ENCODE measurements around the gene CDCA4.
"Not testable (repeated sequence)": the region's sequence is repeated elsewhere in the genome, so short reads cannot be mapped to it uniquely, and the experiment has no call there.

Gene CDCA4

DNA sequence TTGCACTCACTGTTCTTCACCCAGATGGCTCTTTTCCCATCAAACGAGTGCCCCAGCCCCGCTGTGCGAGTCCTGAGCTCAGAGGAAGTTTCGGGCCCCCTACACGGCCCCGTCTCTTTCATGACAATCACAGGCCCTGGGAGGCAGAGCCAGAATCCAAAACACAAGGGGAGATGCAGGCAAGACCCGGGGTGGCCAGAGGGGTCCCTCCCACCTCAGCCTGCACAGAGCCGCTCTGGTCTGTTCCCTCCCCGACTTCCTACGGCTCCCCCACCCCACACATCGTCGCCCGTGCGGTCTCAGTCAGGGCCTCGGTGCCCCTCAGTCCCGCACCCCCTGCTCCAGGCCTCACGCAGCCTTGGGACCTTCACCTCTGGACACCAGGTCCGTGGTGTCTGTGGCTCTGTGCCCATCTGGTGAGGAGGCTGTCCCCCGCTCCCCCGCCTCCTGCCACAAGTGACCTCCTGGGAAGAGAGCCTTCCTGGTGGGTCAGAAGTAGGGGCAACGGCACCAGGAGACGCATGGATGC, 35.5 kb upstream of the CDCA4 start:
- DNase-seq: peak; percentile 25

DNA sequence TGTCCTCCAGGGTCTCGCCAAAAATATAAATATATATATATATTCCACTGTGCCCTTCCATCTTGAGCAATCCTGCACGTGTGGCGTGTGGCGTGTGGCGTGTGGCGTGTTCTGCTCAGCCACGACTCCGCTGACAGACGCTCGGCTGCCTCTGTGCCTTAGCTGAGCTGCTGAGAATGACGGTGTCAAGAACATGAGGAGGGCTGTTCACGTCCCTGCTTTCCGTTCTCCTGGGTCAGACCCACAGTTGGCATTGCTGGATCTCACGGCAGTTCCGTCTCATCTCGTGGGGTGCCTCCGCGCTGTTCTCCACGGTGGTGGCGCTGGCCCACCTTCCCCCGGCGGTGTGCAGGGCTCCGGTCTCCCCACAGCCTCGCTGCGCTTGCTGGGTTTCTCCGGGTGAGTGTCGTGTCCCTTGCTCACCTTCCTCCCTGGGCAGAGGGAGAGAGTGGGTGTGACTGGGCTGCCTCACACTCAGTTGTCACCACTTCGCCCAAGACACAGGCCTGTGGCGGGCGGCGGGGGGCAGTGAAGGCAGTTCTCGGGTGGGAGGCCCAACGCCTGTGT, 34.9 kb upstream of the CDCA4 start:
- DNase-seq: no peak

DNA sequence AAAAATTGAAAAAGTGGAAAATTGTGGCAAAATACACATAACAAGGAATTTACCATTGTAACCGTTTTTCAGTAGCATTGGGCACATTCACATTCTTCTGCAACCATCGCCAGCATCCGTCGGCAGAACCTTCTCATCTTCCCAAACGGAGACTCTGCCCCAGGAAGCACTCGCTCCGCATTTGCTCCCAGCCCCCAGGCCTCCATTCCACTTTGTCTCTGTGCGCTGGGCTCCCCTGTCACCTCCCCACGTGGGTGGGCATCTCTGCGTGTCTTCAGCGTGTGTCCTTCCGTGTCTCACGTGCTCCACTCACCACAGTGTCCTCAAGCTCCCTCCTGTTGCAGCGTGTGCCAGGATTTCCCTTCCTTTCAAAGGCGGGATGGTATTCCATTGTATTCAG, 34.5 kb upstream of the CDCA4 start:
- no peak for DNase-seq

DNA sequence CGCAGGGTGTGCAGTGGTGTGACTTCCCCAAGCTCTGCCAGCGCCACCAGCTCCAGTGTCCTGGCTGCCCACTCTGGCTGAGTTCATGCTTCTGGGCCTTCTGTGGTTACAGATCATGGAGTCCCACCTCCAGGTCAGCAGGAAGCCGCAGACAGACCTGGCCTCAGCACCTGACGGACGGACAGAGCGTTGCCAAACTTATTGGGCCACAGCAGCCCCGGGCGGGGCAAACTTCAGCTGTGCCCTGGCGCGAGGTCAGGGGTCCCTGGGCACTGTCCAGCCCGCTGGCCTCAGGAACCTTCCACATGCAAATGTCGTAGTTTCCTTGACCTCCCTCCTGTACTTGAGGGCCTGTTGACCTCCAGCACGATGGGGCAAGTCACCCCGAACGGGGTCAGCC, 33.1 kb upstream of the CDCA4 start:
- no peak for DNase-seq

DNA sequence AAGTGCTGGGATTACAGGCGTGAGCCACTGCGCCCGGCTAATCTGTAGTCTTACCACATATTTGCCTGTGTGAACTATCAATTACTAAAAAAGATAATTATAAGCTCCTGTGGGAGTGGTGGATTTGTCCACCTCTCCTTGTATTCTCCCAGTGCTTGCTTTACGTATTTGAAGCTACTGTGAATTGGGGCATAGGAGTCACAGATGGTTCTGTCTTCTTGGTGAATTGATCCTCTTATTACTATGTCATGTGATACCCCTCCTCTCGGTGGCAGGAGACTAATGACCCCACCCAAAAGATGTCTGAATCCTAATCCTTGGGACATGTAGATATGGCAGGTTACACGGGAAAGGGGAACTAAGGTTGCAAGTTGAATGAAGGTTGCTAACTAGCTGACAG, 32.5 kb upstream of the CDCA4 start:
- DNase-seq: no peak

DNA sequence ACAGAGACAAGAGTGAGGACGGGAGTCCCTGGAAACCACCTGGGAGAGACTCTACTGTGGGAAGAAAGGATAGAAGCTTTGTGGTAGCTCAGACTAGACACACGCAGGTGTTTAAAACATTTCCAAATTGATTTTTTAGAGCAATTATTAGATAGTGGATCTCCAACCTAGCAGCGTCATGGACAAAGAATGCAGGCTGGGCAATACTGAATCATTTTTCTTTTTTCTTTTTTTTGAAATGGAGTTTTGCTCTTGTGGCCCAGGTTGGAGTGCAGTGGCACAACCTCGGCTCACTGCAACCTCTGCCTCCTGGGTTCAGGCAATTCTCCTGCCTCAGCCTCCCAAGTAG, 31.2 kb upstream of the CDCA4 start:
- no peak for DNase-seq

DNA sequence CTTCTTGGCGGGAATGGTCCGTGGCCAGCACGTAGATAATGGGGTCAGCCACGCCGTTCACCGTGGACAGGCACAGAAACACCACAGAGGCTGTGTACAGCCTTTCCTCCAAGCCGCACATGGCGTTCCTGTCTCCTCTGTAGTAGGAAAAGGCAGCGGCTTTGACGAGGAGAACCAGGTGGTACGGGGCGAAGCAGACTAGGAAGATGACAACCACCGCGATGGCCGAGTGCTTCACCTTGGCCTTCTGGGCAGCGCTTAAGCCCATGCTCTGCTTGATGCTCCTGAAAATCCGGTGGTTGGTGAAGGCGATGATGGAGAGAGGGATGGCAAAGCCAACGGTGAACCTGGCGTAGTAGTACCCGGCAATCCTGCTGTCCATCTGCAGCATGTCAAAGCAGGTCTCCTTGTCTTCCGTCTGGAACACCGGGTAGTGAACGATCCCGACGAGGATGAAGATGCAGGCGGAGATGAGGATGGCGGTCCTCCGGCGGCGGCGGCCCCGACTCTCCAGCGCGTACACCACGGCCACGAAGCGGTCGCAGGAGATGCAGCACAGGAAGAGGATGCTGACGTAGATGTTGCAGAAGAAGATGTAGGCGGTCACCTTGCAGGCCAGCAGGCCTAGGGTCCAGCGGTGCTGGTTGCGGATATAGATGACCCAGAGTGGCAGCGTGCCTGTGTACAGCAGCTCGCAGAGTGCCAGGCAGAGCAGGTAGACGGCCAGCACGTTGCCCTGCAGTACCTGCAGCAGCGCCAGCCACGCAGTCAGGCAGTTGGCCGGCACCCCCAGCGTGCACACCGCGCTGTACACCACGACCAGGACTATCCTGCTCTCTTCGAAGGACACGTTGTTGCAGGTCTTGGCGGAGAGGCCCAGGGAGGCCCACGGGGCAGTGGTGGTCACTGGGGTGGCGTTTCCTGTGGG, 30.6 kb upstream of the CDCA4 start:
- DNase-seq: peak; percentile 17

DNA sequence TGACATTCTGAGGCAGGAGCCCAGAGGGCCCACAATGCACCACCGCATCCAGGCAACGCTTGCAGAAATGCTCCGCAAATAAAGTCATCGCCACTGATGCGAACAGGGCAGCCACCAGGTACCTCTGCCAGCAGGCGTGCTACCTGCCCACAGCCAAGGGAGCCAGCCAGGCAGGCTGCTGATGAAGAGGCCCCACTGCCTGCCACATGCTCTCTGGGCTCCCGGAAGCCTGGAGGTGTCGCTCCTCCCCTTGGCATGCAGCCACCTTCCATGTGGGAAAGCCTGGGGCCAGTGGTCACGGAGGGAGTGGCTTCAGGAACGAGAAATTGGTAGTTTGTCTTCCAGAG, 29.6 kb upstream of the CDCA4 start:
- DNase-seq: peak; percentile 76

DNA sequence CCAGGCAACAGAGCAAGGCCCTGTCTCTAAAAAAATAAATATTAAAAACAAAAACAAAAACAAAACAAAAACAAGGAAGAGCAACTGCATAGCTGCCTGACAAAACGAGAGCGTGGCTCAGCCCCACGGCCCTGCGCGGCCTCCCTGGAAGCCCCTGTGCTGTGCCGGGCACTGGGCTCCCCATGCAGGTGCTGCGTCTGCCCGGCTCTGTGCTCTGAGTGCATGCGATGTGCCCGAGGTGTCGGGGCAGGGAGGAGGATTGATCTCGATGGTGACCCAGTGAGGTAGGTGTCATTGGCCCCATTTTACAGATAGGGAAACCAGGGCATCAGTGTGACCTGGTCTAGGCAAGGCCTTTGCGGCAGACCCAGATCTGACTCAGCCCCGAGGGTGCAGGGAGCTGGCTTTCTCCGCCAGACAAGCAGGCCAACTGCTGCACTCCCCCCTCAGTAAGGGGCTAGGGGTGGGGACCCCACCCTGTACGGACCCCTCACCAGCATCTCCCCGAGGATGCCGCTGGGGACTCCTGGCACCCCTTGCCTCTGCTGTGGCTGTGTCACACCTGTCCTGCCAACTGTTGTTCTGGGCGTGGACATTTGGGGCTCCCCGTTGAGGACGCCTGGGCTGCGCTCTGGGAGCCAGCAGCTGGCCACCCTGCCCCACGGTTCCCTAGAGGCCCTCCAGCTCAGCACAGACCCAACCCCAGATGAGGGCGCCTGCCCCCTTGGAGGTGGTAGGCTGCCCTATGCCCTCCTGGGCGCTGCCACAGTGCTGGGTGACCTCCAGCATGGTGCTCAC, 29.1 kb upstream of the CDCA4 start:
- peak; percentile 21 for DNase-seq

DNA sequence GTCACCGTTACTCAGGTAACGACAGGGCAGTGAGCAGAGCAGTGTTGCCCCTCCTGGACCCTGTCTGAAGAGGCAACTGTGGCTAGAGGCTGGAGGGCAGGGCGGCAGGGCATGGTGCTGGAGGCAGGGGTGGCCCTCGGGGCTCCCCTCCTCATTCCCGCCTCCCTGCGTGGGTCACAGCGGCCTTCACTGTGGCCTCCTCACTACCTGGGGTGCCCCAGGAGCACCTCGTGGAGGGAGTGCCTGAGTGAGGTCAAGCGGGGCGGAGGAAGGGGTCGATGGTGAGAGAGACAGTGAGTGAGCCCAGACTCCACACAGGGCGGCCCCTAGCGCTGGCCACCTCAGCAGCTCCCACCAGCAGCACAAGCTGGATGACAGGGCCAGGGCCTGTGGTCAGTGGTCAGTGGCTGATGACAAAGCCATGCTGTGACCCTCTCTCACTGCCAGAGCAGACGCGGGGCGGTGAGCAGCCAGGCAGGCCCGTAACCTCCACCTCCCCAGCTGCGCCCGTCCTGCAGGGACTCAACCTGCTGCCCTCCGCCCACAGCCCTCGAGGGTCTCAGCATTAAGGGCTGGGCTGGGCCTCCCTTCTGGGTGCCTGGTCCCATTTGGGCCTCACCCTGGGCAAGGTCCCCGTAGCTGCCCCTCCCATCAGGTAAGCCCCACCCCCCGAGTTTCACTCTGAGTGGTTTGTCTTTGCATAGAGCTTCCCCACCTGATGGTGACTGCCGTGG, 26.6 kb upstream of the CDCA4 start:
- DNase-seq: peak; percentile 32

DNA sequence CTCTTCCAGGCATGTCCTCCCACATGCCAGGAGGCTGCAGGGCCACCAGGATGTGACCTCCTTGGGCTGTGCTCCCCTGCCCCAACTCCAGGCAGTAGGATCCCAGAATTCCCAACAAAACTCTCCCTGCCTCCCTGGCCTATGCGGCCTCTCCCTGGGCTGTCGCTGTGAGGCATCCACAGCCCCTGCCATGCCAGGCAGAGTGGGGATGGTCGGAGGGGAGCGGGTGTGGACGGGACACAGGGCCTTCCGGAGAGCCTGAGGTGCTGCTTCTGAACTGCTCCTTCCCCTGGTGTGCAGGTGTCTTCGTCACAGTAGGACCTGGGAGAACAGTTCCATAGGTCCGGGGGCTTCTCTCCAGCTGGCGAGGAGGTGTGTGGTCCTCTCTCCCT, 26.0 kb upstream of the CDCA4 start:
- peak; percentile 13 for DNase-seq

DNA sequence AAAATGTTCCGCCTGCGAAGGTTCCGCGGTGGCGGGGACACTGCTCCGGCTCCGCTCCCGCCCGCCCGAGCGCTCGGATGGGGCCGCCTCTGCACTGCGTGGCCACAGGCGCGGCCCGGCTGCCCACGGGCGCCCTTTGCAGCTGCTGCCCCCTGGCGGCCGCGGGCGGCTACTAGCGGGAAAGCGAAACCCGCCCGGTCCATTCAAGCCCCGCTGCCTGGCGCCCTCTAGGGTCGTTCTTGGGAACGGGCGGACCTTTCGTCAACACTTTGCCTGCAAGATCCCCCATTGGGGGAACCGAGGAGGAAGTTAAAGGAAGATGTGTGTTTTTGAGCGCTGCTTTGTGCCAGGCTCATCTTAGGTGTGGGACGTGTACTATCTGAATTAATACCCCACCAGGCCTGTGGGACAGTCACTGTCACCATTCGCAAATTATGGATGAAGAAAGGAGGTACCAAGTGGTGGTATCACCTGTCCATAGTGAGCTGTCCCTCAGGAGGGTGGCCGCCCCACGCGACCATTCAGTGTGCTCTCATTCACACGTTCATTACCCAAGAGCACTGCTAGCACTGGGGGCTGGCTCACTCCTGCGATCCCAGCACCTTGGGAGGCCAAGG, 24.9 kb upstream of the CDCA4 start:
- DNase-seq: peak; percentile 91

DNA sequence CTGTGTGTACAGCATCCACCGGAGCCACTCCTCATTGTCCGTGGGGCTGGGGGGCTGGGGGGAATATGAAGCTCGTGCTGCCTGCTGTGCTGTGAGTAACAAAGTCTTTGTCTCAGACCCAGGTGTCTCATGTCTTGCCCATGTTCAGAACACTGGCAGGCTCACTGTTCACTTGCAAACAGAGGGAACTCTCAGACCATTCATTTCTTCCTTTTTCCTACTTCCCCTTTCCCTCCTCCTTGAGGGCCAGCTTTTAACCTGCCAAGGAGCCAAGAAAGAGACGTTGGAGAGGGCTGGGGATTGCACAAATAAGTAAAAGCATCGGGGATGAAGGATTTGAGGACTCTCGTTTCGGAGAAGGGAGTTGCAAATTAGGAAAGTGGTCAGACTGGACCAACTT, 22.8 kb upstream of the CDCA4 start:
- peak; percentile 0 for DNase-seq

DNA sequence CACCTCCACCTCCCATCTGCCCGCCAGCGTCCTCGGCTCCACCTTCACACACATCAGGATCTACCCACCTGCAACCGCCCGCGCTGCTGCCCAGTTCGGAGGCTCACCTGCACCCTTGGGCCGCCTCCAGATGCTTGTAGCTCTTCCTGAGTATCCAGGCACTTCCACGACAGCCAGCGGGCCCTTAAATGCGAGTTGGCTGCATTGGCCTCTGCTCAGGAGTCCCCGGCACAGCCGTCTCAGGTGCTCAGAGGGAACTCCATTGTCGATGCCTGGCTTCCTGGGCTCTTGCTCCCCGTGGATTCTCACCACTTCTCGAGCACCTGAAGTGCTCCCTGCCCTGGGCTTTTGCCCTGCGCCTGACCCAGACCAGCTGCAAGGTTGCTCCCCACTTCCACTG, 21.9 kb upstream of the CDCA4 start:
- peak; percentile 12 for DNase-seq

DNA sequence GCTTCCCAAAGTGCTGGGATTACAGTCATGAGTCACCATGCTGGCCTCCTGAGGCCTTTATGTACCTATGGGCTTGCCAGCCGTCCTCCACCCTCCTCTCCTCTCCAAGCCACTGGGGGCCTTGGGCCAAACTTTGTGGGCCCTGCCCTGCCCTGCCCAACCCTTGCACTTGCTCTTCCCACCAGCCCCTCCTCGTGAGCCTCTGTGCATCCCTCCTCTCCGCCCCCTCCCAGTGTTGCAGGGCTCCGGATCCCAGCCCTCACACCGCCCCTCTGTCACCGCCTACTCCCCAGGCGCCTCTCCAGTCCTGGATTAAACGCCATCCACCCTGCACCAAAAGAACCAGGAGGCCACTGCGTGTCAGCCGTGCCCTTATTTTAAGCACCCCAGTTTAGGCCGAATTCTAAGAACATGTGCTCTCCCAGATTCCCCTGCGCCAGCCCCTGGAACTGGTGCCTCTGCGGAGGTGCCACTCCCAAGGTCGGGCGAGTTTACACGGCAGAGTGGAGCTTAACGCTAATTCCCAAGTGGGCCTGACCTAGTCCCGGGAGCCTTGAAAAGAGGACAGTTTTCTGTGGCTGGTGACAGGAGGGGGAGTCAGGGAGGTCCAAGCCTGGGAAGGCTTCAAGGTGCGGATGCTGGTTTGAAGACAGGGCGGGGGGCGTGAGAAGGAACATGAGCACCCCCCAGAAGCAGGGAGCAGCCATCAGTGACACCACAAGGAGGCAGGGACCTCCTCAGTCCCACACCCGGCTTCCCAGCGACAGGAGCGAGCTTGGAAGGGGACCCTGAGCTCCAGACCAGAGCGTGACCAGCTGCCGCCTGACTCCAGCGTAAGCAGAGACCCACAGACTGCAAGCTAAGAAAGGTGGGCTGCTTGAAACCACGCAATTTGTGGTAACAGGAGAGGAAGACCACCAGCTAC, 21.2 kb upstream of the CDCA4 start:
- peak; percentile 32 for DNase-seq

DNA sequence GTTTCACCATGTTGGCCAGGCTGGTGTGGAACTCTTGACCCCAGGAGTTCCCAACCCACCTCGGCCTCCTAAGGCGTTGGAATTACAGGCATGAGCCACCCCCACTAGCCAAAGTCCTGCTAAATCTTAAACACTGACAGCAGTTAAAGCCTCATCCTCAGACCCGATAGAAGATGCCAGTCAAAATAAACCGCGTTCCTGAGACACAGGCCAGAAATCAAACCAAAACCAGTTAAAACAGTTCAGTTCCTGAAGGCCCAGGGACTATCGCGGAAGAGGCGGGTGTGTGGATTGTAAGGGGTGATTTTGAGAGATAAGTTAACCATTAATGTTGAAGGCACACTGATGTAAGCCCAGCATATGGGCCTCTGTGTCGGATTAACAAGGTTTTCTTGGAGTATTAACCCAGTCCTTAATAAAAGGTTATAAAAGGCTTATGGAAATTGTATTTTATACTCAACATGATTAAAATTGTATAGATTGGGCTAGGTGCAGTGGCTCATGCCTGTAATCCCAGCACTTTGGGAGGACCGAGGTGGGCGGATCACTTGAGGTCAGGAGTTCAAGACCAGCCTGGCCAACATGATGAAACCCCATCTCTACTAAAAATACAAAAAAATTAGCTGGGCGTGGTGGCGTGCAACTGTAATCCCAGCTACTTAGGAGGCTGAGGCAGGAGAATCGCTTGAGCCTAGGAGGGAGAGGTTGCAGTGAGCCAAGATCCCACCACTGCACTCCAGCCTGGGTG, 18.7 kb upstream of the CDCA4 start:
- DNase-seq: peak; percentile 20

DNA sequence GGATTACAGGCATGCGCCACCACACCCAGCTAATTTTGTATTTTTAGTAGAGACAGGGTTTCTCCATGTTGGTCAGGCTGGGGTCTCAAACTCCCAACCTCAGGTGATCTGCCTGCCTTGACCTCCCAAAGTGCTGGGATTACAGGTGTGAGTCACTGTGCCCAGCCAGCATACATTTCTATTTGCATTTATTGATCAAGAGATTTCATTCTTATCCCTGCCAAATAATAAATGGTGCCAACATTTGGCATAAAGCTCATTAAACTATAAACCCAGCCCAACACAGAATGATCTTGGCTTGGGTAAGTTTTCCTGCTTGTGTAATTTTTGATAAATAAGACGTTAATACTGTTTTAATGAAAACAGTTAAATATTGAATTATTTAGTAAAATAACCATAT, 14.7 kb upstream of the CDCA4 start:
- not testable (repeated sequence) for DNase-seq

DNA sequence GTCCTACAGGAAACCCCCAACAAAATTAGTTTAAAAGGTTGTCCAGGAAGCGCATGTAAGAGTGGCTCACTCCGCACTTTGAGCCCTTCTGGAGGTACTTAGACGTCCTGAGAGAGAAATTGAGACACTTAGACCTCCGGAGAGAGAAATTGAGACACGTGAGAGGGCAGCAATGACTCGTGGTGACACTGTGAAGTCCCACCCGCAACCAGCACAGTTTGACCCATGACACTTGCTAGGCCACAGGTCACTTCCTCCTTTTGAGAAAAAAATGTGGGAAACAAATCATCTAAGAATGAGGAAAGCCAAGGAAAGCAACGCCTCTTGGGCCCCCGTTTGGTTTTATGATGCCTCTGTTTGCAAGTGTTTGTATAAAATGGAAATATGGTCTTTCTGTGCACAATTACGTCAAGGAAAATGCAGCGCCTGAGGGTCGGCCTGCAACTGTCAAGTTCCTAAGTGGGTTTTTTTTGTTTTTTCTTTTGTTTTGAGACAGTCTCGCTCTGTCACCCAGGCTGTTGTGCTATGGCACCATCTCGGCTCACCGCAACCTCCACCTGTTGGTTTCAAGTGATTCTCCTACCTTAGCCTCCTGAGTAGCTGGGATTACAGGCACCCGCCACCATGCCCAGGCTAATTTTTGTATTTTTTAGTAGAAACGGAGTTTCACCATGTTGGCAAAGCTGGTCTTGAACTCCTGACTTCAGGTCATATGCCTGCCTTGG, 13.6 kb upstream of the CDCA4 start:
- peak; percentile 8 for DNase-seq

DNA sequence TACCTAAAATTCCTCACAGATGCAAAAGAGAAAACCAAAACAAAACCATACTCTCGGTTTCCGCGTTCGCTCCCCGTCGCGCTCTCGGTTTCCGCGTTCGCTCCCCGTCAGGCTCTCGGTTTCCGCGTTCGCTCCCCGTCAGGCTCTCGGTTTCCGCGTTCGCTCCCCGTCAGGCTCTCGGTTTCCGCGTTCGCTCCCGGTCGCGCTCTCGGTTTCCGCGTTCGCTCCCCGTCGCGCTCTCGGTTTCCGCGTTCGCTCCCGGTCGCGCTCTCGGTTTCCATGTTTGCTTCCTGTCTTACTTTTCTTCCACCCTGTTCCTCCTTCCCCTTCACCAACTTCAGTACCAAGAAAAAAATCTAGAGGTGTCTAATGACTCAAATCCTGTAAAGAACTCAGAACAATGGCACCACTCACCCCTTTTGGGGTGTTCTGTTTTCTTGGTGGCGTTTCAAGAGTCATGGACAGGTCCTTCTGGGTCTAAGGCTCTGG, 12.6 kb upstream of the CDCA4 start:
- peak; percentile 12 for DNase-seq

DNA sequence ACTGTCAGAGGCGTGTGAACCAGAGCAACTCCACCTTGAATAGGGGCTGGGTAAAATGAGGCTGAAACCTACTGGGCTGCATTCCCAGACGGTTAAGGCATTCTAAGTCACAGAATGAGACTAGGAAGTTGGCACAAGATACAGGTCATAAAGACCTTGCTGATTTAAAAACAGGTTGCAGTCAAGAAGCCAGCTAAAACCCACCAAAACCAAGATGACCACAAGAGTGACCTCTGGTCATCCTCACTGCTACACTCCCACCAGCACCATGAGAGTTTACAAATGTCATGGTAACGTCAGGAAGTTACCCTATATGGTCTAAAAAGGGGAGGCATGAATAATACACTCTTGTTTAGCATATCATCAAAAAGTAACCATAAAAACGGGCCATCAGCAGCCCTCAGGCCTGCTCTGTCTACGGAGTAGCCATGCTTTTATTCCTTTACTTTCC, 11.6 kb upstream of the CDCA4 start:
- DNase-seq: peak; percentile 23
